ENCODE data around the gene LETMD1. TPM values are rescaled to one million over a fixed set of nuclear protein-coding genes. Genes with fewer than 3 reads are reported as not detected.

The LETMD1 gene
- total and polyA plus RNA-seq, 2 experiments from 2014 or later = 23.9 to 52.8 TPM

Small RNA genes within 50 kb of the gene (small RNA-seq; reads per million reads assigned to genes)
- gene RNU6-1273P (not detected), gene RNU6-87P (not detected)

Other genes with a start within 250 kb of the LETMD1 start
- not detected in 2 replicates for gene TMPRSS12, start 205.4 kb upstream of the LETMD1 start, total RNA-seq
- gene TMPRSS12, start 205.4 kb upstream of the LETMD1 start, polyA plus RNA-seq = 0.11 TPM in 1 of 2 replicates, not detected in the other
- not detected in 2 replicates for gene HIGD1C, start 95.8 kb upstream of the LETMD1 start, total RNA-seq
- gene HIGD1C, start 95.8 kb upstream of the LETMD1 start, polyA plus RNA-seq = not detected in 2 replicates
- gene SLC11A2, start 21.9 kb upstream of the LETMD1 start, total RNA-seq = 62.5 and 63.8 TPM in 2 replicates
- 44.3 and 49.0 TPM in 2 replicates for gene SLC11A2, start 21.9 kb upstream of the LETMD1 start, polyA plus RNA-seq
- gene CSRNP2, start 35.3 kb downstream of the LETMD1 start, total RNA-seq = 30.5 and 31.3 TPM in 2 replicates
- 23.2 and 25.8 TPM in 2 replicates for gene CSRNP2, start 35.3 kb downstream of the LETMD1 start, polyA plus RNA-seq
- gene TFCP2, start 124.8 kb downstream of the LETMD1 start, total RNA-seq = 10.4 and 11.6 TPM in 2 replicates
- gene TFCP2, start 124.8 kb downstream of the LETMD1 start, polyA plus RNA-seq = 6.9 and 8.6 TPM in 2 replicates
- gene POU6F1, start 169.7 kb downstream of the LETMD1 start, total RNA-seq = 3.1 and 6.3 TPM in 2 replicates
- gene POU6F1, start 169.7 kb downstream of the LETMD1 start, polyA plus RNA-seq = 3.2 and 5.9 TPM in 2 replicates
- 273 and 277 TPM in 2 replicates for gene DAZAP2, start 190.5 kb downstream of the LETMD1 start, total RNA-seq
- 303 and 348 TPM in 2 replicates for gene DAZAP2, start 190.5 kb downstream of the LETMD1 start, polyA plus RNA-seq
- 19.9 and 28.3 TPM in 2 replicates for gene SMAGP, start 222.1 kb downstream of the LETMD1 start, total RNA-seq
- 16.5 and 24.6 TPM in 2 replicates for gene SMAGP, start 222.1 kb downstream of the LETMD1 start, polyA plus RNA-seq